GM11168 (cell line): ENCODE measurements around the gene WDR90.

Experiments used
- in situ Hi-C: fragments of 300-500 bp; cut with MboI; formaldehyde crosslinking; loops from one replicate; pipeline ENCODE4 v1.12.0; 2022; ENCODE audit warnings: low sequenced_read_pairs; ENCODE audit not compliant: unreplicated experiment

WDR90 gene

DNA sequence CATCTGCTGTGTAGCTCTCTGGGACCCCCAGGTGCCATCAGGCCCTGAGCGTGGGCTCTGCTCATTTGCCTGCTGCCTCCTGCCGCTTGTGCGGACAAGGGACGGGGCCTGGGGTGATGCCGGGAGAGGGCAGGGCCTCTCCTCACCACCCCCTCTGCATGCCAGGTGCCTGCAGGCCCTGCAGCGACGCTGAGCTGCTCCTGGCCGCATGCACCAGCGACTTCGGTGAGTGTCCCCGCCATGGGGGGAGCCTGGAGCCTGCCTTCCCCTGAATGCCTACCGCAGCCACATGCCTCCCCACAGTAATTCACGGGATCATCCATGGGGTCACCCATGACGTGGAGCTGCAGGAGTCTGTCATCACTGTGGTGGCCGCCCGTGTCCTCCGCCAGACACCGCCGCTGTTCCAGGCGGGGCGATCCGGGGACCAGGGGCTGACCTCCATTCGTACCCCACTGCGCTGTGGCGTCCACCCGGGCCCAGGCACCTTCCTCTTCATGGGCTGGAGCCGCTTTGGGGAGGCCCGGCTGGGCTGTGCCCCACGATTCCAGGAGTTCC lies 67.7 kb downstream of the WDR90 start:
- in situ Hi-C loops: no loop called here
